Suprapubic skin (tissue), 4 donors: ENCODE measurements around the gene DAB2IP. TPM values are rescaled to one million over a fixed set of nuclear protein-coding genes. Genes with fewer than 3 reads are reported as not detected.
"Not testable (repeated sequence)": the region's sequence is repeated elsewhere in the genome, so short reads cannot be mapped to it uniquely, and the experiment has no call there.

Experiments used
- DNase-seq, 2 donors: peaks; one replicate each; pipeline ENCODE4 v3.0.0-alpha.2; 2019; ENCODE audit warnings: low spot score in 2 of 2
- H3K27ac ChIP-seq: fragments of 200-600 bp; sonication (generic); one replicate; pipeline ENCODE4 v1.5.1; 2019
- H3K27me3 ChIP-seq: fragments of 200-600 bp; sonication (generic); one replicate; pipeline ENCODE4 v1.5.1; 2019
- H3K36me3 ChIP-seq: fragments of 200-600 bp; sonication (generic); one replicate; pipeline ENCODE4 v1.5.1; 2019
- H3K4me1 ChIP-seq: fragments of 200-600 bp; sonication (generic); one replicate; pipeline ENCODE4 v1.5.1; 2019
- H3K4me3 ChIP-seq: fragments of 200-600 bp; sonication (generic); one replicate; pipeline ENCODE4 v1.5.1; 2019; ENCODE audit warnings: mild to moderate bottlenecking
- H3K9me3 ChIP-seq: fragments of 200-600 bp; sonication (generic); one replicate; pipeline ENCODE4 v1.5.1; 2019
- CTCF ChIP-seq, 2 donors: fragments of 200-600 bp in 1 of 2; fragments of 450-650 bp in 1 of 2; sonication (generic) in 1 of 2; IDR thresholded peaks; one replicate each; pipeline ENCODE4 v1.5.1; 2016 to 2019; ENCODE audit warnings: antibody characterized with exemption in 2 of 2, mild to moderate bottlenecking in 1 of 2, moderate library complexity in 1 of 2
- EP300 ChIP-seq: sonication (generic); formaldehyde crosslinking; IDR thresholded peaks from one replicate; pipeline ENCODE4 v1.6.1; 2017; ENCODE audit warnings: antibody characterized with exemption
- POLR2A ChIP-seq, 2 donors: fragments of 450-650 bp; IDR thresholded peaks; one replicate each; pipeline ENCODE4 v1.6.1; 2017; ENCODE audit warnings: antibody characterized with exemption in 2 of 2, mild to moderate bottlenecking in 2 of 2, moderate library complexity in 2 of 2
- POLR2AphosphoS5 ChIP-seq, 3 donors: sonication (generic); formaldehyde crosslinking; IDR thresholded peaks; one replicate each; pipeline ENCODE4 v1.6.1; 2017; ENCODE audit warnings: antibody characterized with exemption in 3 of 3
- WGBS: methylation state at CpG from one replicate; pipeline ENCODE4 v1.1.5; 2018; 5-methylcytosine and 5-hydroxymethylcytosine counted together
- total RNA-seq, 4 donors: library from RNA; depleted of rRNA; stranded (reverse); fragments of >200 nt; gene quantifications; one replicate each; pipeline ENCODE4 v1.1.0, GENCODE V29; 2016

The DAB2IP gene
- total RNA-seq, 4 donors from 2014 or later: 47.6 to 55.6 (median 50.3) TPM

GRCh38 chr9:121616123-121616755 lies 35.2 kb upstream of the DAB2IP start:
- Histone ChIP-seq H3K27ac (no peak overlapping the region), H3K9me3 (no peaks in the 10 kb centered on the region), H3K4me1 (peaks cover 40% of the 10 kb centered on the region), H3K27me3 (no peaks in the 10 kb centered on the region), H3K4me3 (no peak overlapping the region), H3K36me3 (no peaks in the 10 kb centered on the region)
- TF ChIP-seq EP300 (no peak), POLR2AphosphoS5 (IDR thresholded peaks at IDR 0.05) (no peak), POLR2A (IDR thresholded peaks at IDR 0.05) (no peak), CTCF (IDR thresholded peaks at IDR 0.05) (no peak)
- DNase-seq: no peak
- WGBS: 88% methylated on average over 13 of the region's 14 CpGs

- no peaks in the 10 kb centered on the region for H3K36me3 ChIP-seq
- no peak overlapping the region for H3K27ac ChIP-seq
- H3K4me3 ChIP-seq: no peak overlapping the region
- no peak for DNase-seq
- 79% methylated on average over 9 of the region's 9 CpGs for WGBS
- peaks cover 30% of the 10 kb centered on the region for H3K4me1 ChIP-seq
- TF ChIP-seq POLR2AphosphoS5 (IDR thresholded peaks at IDR 0.05): no peak
- no peak for TF ChIP-seq CTCF (IDR thresholded peaks at IDR 0.05)
- TF ChIP-seq POLR2A (IDR thresholded peaks at IDR 0.05): no peak
- H3K27me3 ChIP-seq: no peaks in the 10 kb centered on the region
- no peaks in the 10 kb centered on the region for H3K9me3 ChIP-seq
Observed at GRCh38 chr9:121618504-121618903, 32.9 kb upstream of the DAB2IP start.

- Histone ChIP-seq H3K4me1 (peaks cover 27% of the 10 kb centered on the region), H3K27ac (peak overlapping the region; percentile 26)
- H3K27me3 ChIP-seq, H3K9me3 ChIP-seq, DNase-seq, H3K4me3 ChIP-seq, H3K36me3 ChIP-seq: not testable (repeated sequence)
- 80% methylated on average over 7 of the region's 7 CpGs for WGBS
Observed at GRCh38 chr9:121618910-121619309, 32.5 kb upstream of the DAB2IP start.

- Histone ChIP-seq H3K9me3 (no peaks in the 10 kb centered on the region), H3K4me1 (peaks cover 27% of the 10 kb centered on the region), H3K4me3 (no peak overlapping the region), H3K27me3 (no peaks in the 10 kb centered on the region), H3K36me3 (no peaks in the 10 kb centered on the region), H3K27ac (peak overlapping the region; percentile 26)
- 75% methylated on average over 11 of the region's 11 CpGs for WGBS
- DNase-seq: no peak
- TF ChIP-seq EP300: no peak
Observed at GRCh38 chr9:121619545-121620324, 31.7 kb upstream of the DAB2IP start.

GRCh38 chr9:121620325-121620673 lies 31.1 kb upstream of the DAB2IP start:
- Histone ChIP-seq H3K4me3 (no peak overlapping the region), H3K36me3 (no peaks in the 10 kb centered on the region), H3K9me3 (no peaks in the 10 kb centered on the region), H3K4me1 (peaks cover 27% of the 10 kb centered on the region), H3K27ac (no peak overlapping the region), H3K27me3 (no peaks in the 10 kb centered on the region)
- no peak for TF ChIP-seq POLR2AphosphoS5 (IDR thresholded peaks at IDR 0.05)
- no peak for TF ChIP-seq CTCF (IDR thresholded peaks at IDR 0.05)
- TF ChIP-seq EP300: no peak
- no peak for TF ChIP-seq POLR2A (IDR thresholded peaks at IDR 0.05)
- DNase-seq: no peak
- 80% methylated on average over 3 of the region's 3 CpGs for WGBS

GRCh38 chr9:121620777-121621449 lies 30.5 kb upstream of the DAB2IP start:
- H3K27ac ChIP-seq: no peak overlapping the region
- 47% methylated on average over 3 of the region's 3 CpGs for WGBS

More at GRCh38 chr9:121620777-121621449, 30.5 kb upstream of the DAB2IP start:
- TF ChIP-seq CTCF (IDR thresholded peaks at IDR 0.05) (peak in 1 of 2 donors; percentile 14), EP300 (no peak)
- Histone ChIP-seq H3K4me3 (no peak overlapping the region), H3K27me3 (no peaks in the 10 kb centered on the region), H3K36me3 (no peaks in the 10 kb centered on the region), H3K9me3 (no peaks in the 10 kb centered on the region), H3K4me1 (peaks cover 27% of the 10 kb centered on the region)
- no peak for DNase-seq
